Neural cell (in vitro differentiated cells): Measurements from ENCODE around the gene SLC6A6. TPM values are rescaled to one million over a fixed set of nuclear protein-coding genes. Genes with fewer than 3 reads are reported as not detected.

Source experiments
- H2AFZ ChIP-seq: fragments of 200-600, 300-800 bp; sonication (generic), shearing (Covaris generic); 2 replicates; pipeline ENCODE4 v1.6.0; 2014; ENCODE audit warnings: low read depth, mild to moderate bottlenecking, antibody characterized with exemption, low read length, moderate library complexity
- H3F3A ChIP-seq: fragments of 200-600 bp; shearing (Covaris generic); 2 replicates; pipeline ENCODE4 v1.6.1; 2016; ENCODE audit warnings: mild to moderate bottlenecking, moderate library complexity, mixed read lengths, antibody characterized with exemption, low read length; ENCODE audit not compliant: insufficient read depth, poor library complexity, severe bottlenecking
- H3K27ac ChIP-seq: fragments of 200-600, 300-800 bp; sonication (generic), shearing (Covaris generic); 2 replicates; pipeline ENCODE4 v1.5.1; 2014; ENCODE audit warnings: mild to moderate bottlenecking, low read length, moderate library complexity
- H3K27me3 ChIP-seq: fragments of 300-800, 200-600 bp; sonication (generic), shearing (Covaris generic); 2 replicates; pipeline ENCODE4 v1.6.0; 2014; ENCODE audit warnings: mild to moderate bottlenecking, low read depth, low read length, moderate library complexity; ENCODE audit not compliant: insufficient read depth
- H3K36me3 ChIP-seq: fragments of 300-800, 200-600 bp; sonication (generic), shearing (Covaris generic); 2 replicates; pipeline ENCODE4 v1.5.1; 2014; ENCODE audit warnings: mild to moderate bottlenecking, antibody characterized with exemption, low read length, moderate library complexity; ENCODE audit not compliant: insufficient read depth
- H3K4me2 ChIP-seq: fragments of 300-800, 200-600 bp; sonication (generic), shearing (Covaris generic); 2 replicates; pipeline ENCODE4 v1.6.0; 2014; ENCODE audit warnings: mild to moderate bottlenecking, low read length
- H3K4me3 ChIP-seq: fragments of 300-800, 200-600 bp; sonication (generic), shearing (Covaris generic); 2 replicates; pipeline ENCODE4 v1.5.1; 2014; ENCODE audit warnings: mild to moderate bottlenecking, low read length, moderate library complexity
- H3K79me2 ChIP-seq: fragments of 200-600 bp; shearing (Covaris generic); replicated peaks from 2 replicates; pipeline ENCODE4 v1.6.0; 2014; ENCODE audit warnings: mild to moderate bottlenecking, low read length, moderate library complexity; ENCODE audit not compliant: insufficient read depth
- H3K9ac ChIP-seq: fragments of 300-800, 200-600 bp; sonication (generic), shearing (Covaris generic); 2 replicates; pipeline ENCODE4 v1.6.1; 2016; ENCODE audit warnings: mild to moderate bottlenecking, low read length, mixed read lengths
- H3K9me2 ChIP-seq: fragments of 200-600 bp; shearing (Covaris generic); 2 replicates; pipeline ENCODE4 v1.6.1; 2016; ENCODE audit warnings: mild to moderate bottlenecking, low read length, mixed read lengths; ENCODE audit not compliant: insufficient read depth
- H3K9me3 ChIP-seq: fragments of 200-600, 300-800 bp; sonication (generic), shearing (Covaris generic); 2 replicates; pipeline ENCODE4 v1.6.1; 2016; ENCODE audit warnings: mild to moderate bottlenecking, mixed run types, low read length, moderate library complexity, mixed read lengths
- H4K20me1 ChIP-seq: fragments of 200-600 bp; shearing (Covaris generic); 2 replicates; pipeline ENCODE4 v1.6.1; 2016; ENCODE audit warnings: mild to moderate bottlenecking, mixed run types; ENCODE audit not compliant: insufficient read depth
- CTCF ChIP-seq: fragments of 450-650 bp; IDR thresholded peaks from 2 replicates; pipeline ENCODE4 v1.5.1; 2014; ENCODE audit warnings: antibody characterized with exemption, mild to moderate bottlenecking, moderate library complexity; ENCODE audit not compliant: poor library complexity, severe bottlenecking
- EP300 ChIP-seq: fragments of 450-650 bp; conservative IDR thresholded peaks from 2 replicates; pipeline ENCODE4 v1.6.1; 2014; ENCODE audit warnings: antibody characterized with exemption, mild to moderate bottlenecking, moderate library complexity; ENCODE audit not compliant: poor library complexity, severe bottlenecking
- EZH2 ChIP-seq: fragments of 200-600, 300-800 bp; shearing (Covaris generic), sonication (generic); IDR thresholded peaks from 2 replicates; pipeline ENCODE4 v1.6.1; 2014; ENCODE audit warnings: antibody characterized with exemption, low read length, borderline replicate concordance, mild to moderate bottlenecking; ENCODE audit not compliant: insufficient read depth, poor library complexity, severe bottlenecking
- MXI1 ChIP-seq: fragments of 450-650 bp; conservative IDR thresholded peaks from 2 replicates; pipeline ENCODE4 v1.6.1; 2014; ENCODE audit warnings: antibody characterized with exemption, mild to moderate bottlenecking; ENCODE audit not compliant: poor library complexity, severe bottlenecking
- POLR2AphosphoS5 ChIP-seq: IDR thresholded peaks from 2 replicates; pipeline ENCODE4 v1.6.1; 2012
- RAD21 ChIP-seq: fragments of 450-650 bp; conservative IDR thresholded peaks from 2 replicates; pipeline ENCODE4 v1.6.1; 2014; ENCODE audit warnings: antibody characterized with exemption, mild to moderate bottlenecking, moderate library complexity
- REST ChIP-seq: IDR thresholded peaks from 2 replicates; pipeline ENCODE4 v1.6.1; 2012; ENCODE audit warnings: borderline replicate concordance
- TAF1 ChIP-seq: IDR thresholded peaks from 2 replicates; pipeline ENCODE4 v1.6.1; 2012; ENCODE audit warnings: low read depth
- polyA plus RNA-seq: library from polyadenylated mRNA; depleted of rRNA; stranded (reverse); fragments of >200 nt; gene quantifications from 2 replicates; pipeline ENCODE4 v1.2.3, GENCODE V29; 2014

SLC6A6 gene
- polyA plus RNA-seq, 1 donor from 2014 or later: 15.9 TPM

- H3K36me3 ChIP-seq: no peaks in the 10 kb centered on the region
These were observed 60.3 kb downstream of the SLC6A6 start for GRCh38 chr3:14462738-14463137.

GRCh38 chr3:14463330-14464140 lies 61.1 kb downstream of the SLC6A6 start:
- Histone ChIP-seq H3K27me3 (no peaks in the 10 kb centered on the region), H3K36me3 (no peaks in the 10 kb centered on the region), H4K20me1 (no peaks in the 10 kb centered on the region), H3K9ac (no peak overlapping the region), H3K27ac (no peak overlapping the region), H3K79me2 (no peaks in the 10 kb centered on the region), H3K9me2 (no peaks in the 10 kb centered on the region), H3K4me3 (no peak overlapping the region), H3F3A (no peaks in the 10 kb centered on the region), H3K4me2 (no peak overlapping the region), H2AFZ (no peak overlapping the region), H3K9me3 (no peaks in the 10 kb centered on the region)
- no peak for TF ChIP-seq TAF1
- no peak for TF ChIP-seq REST
- no peak for TF ChIP-seq EP300

More at GRCh38 chr3:14462738-14463137, 60.3 kb downstream of the SLC6A6 start:
- Histone ChIP-seq H3F3A (no peaks in the 10 kb centered on the region), H3K4me3 (no peak overlapping the region), H3K27ac (no peak overlapping the region), H3K9me2 (no peaks in the 10 kb centered on the region), H2AFZ (no peak overlapping the region), H3K9ac (no peak overlapping the region), H3K79me2 (no peaks in the 10 kb centered on the region), H3K4me2 (no peak overlapping the region), H3K27me3 (no peaks in the 10 kb centered on the region), H4K20me1 (no peaks in the 10 kb centered on the region), H3K9me3 (no peaks in the 10 kb centered on the region)
- TF ChIP-seq RAD21 (no peak), CTCF (no peak), MXI1 (no peak), EP300 (no peak), EZH2 (no peak), POLR2AphosphoS5 (no peak), TAF1 (no peak), REST (no peak)
